Naive thymus-derived CD8-positive, alpha-beta T cell (primary cell): ENCODE data around the gene FAM118A. TPM values are rescaled to one million over a fixed set of nuclear protein-coding genes. Genes with fewer than 3 reads are reported as not detected.

ENCODE experiments used
- ATAC-seq, 2 donors: fragments of 150-1000 bp; cut with Tn5 transposase in 1 of 2; sonication (Bioruptor Pico), chemical (Tn5 transposase) in 1 of 2; 1 replicate in 1 of 2; 2 replicates in 1 of 2; pipeline ENCODE4 v1.10.0; 2021; ENCODE audit warnings: mild to moderate bottlenecking in 2 of 2, moderate library complexity in 2 of 2
- POLR2A ChIA-PET: fragments of 350-600 bp; sonication (Branson Sonifier 250); formaldehyde crosslinking; loops from one replicate; lab custom pipeline; 2021; ENCODE audit warnings: antibody characterized with exemption; lab: Charles Lee
- DNase-seq, 10 donors: peaks; one replicate each; pipeline versions ENCODE4 v3.0.0 to v3.0.0-alpha.2; 2020 to 2022
- H3K27ac Mint-ChIP-seq, 10 donors: one replicate each; pipeline ENCODE4 v1.8.0; 2020 to 2022; ENCODE audit warnings: mild to moderate bottlenecking in 10 of 10, mixed read lengths in 10 of 10, moderate library complexity in 4 of 10, inconsistent platforms in 1 of 10
- H3K27me3 Mint-ChIP-seq, 5 donors: one replicate each; pipeline ENCODE4 v1.8.0; 2021 to 2022; ENCODE audit warnings: mixed read lengths in 5 of 5
- H3K36me3 Mint-ChIP-seq, 3 donors: one replicate each; pipeline ENCODE4 v1.8.0; 2020 to 2022; ENCODE audit warnings: mixed read lengths in 3 of 3, mild to moderate bottlenecking in 2 of 3, inconsistent platforms in 1 of 3
- H3K4me1 Mint-ChIP-seq, 4 donors: one replicate each; pipeline ENCODE4 v1.8.0; 2021 to 2022; ENCODE audit warnings: mixed read lengths in 4 of 4
- H3K4me3 Mint-ChIP-seq, 10 donors: one replicate each; pipeline ENCODE4 v1.8.0; 2020 to 2022; ENCODE audit warnings: mild to moderate bottlenecking in 10 of 10, mixed read lengths in 10 of 10, moderate library complexity in 6 of 10, inconsistent platforms in 1 of 10
- H3K9me3 Mint-ChIP-seq, 9 donors: one replicate each; pipeline ENCODE4 v1.8.0; 2020 to 2022; ENCODE audit warnings: mixed read lengths in 9 of 9, mild to moderate bottlenecking in 3 of 9, inconsistent platforms in 1 of 9, moderate library complexity in 1 of 9
- polyA plus RNA-seq, 3 donors: library from polyadenylated mRNA; unstranded; fragments of 300-500 nt; fragmentation: Illumina TruSeq; gene quantifications; one replicate each; pipeline ENCODE4 v1.2.3, GENCODE V29; 2021
- total RNA-seq, 8 experiments: library from RNA in 2 of 8; stranded (reverse) in 2 of 8; gene quantifications; one replicate each; pipeline ENCODE4 v1.2.3 and lab custom pipeline; 2021 to 2026

The FAM118A gene
- total and polyA plus RNA-seq, 5 experiments from 2014 or later = 33.2 to 88.5 (median 67.8) TPM

DNA sequence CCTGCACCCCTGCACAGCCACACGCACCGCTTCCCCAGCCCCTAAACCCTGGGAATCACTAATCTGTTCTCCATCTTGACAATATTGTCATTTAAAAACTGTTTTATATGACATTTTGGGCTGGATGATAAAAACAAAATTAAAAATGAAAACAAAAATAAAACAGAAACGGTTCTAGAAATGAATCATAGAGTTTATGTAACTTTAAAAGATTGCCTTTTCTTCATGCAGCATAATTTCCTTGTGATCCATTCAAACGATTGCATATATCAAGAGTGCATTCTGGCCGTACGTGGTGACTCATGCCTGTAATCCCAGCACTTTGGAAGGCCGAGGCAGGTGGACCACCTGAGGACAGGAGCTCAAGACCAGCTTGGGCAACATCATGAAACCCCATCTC, 6.6 kb upstream of the FAM118A start:
- Mint-ChIP-seq H3K27ac (peak overlapping the region in 3 of 10 donors; percentile 32 to 73 (median 67)), H3K9me3 (no peaks in the 10 kb centered on the region), H3K36me3 (no peaks in the 10 kb centered on the region), H3K4me3 (no peak overlapping the region), H3K4me1 (peaks cover 8 to 17% (median 12%) of the 10 kb centered on the region in 4 donors), H3K27me3 (no peaks in the 10 kb centered on the region)
- ATAC-seq = no peak
- no peak for DNase-seq
- POLR2A ChIA-PET = interaction anchor here (0.6 kb wide), 1 partner anchor 10 kb away, joined by 6 read pairs; no protein-coding TSS in a partner anchor

DNA sequence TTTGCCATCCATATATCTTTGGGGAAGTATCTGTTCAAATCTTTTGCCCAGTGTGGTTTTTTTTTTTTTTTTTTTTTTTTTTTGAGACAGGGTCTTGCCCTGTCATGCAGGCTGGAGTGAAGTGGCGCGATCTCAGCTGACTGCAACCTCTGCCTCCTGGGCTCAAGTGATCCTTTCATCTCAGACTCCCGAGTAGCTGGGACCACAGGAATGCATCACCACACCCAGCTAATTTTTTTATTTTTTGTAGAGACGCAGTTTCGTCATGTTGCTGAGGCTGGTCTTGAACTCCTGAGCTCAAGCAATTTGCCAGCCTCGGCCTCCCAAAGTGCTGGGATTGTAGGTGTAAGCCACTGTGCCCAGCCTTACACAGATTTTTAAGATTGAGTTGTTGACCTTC, 4.8 kb upstream of the FAM118A start:
- Mint-ChIP-seq H3K9me3 (no peaks in the 10 kb centered on the region), H3K27ac (no peak overlapping the region), H3K27me3 (no peaks in the 10 kb centered on the region), H3K4me3 (no peak overlapping the region), H3K4me1 (peaks cover 7 to 15% (median 11%) of the 10 kb centered on the region in 4 donors), H3K36me3 (no peaks in the 10 kb centered on the region)
- DNase-seq (no peak), ATAC-seq (no peak)
- POLR2A ChIA-PET = interaction anchor here (0.7 to 0.9 kb wide), 2 partner anchors 9 to 81 kb away, joined by 3 to 4 read pairs; no protein-coding TSS in a partner anchor

DNA sequence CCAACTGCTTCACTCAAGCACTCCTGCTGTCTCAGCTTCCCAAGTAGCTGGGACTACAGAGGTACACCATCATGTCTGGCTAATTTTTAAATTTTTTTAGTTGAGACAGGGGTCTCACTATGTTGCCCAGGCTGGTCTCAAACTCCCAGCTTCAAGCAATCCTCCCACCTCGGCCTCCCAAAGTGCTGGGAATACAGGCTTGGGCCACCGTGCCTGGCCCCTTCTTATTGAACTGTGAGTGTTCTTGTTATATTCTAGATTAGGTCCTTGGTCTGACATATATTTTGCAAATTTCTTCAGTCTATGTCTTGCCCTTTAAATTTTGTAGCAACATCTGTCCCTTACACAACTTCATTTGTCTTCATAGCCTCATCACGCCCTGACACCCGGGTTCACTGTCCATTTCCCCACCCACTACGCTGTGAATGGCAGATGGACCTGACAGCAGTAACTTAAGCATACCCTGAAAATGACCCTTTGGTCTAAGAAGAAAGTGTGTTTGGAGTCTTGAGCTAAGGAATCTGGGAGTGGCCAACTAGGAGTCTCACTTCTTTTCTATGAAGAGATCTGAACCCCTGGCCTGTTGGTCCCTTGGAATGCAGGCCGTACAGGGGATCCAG, 4.2 kb upstream of the FAM118A start:
- peak overlapping the region in 2 of 10 donors; percentile 3 to 33 for H3K27ac Mint-ChIP-seq
- H3K36me3 Mint-ChIP-seq = no peaks in the 10 kb centered on the region
- H3K27me3 Mint-ChIP-seq = no peaks in the 10 kb centered on the region
- H3K4me3 Mint-ChIP-seq = no peak overlapping the region
- no peak for ATAC-seq
- POLR2A ChIA-PET = interaction anchor here (0.9 kb wide), 1 partner anchor 9 kb away, joined by 3 read pairs; no protein-coding TSS in a partner anchor
- peaks cover 8 to 16% (median 13%) of the 10 kb centered on the region in 4 donors for H3K4me1 Mint-ChIP-seq
- no peak for DNase-seq
- no peaks in the 10 kb centered on the region for H3K9me3 Mint-ChIP-seq

DNA sequence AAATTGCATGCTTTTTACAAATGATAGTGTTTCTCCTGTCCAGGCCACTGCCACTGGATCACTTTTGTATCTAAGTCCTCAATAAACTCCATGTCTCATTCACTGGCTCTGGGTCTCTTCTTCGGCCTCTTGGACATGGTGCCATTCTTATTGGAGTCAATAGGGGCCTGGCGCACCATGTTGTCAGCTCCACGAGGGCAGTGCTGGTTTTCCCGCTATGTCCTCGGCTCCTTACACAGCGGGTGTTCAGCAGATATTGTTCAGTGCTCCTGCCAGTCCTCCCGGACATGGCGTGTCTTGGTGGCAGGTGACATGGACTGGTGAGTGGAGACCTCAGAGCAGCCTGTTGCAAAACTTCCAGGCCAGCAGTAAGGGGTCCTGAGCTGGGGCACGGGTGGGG, 3.6 kb upstream of the FAM118A start:
- Mint-ChIP-seq H3K4me3 (no peak overlapping the region), H3K4me1 (peaks cover 14 to 22% (median 19%) of the 10 kb centered on the region in 4 donors), H3K9me3 (no peaks in the 10 kb centered on the region), H3K27ac (peak overlapping the region in 1 of 10 donors; percentile 3), H3K27me3 (no peaks in the 10 kb centered on the region), H3K36me3 (peaks cover 0 to 5% (median 0%) of the 10 kb centered on the region in 3 donors)
- POLR2A ChIA-PET = interaction anchor here (6.8 kb wide), 1 partner anchor 10 kb away, joined by 48 read pairs; no protein-coding TSS in a partner anchor
- ATAC-seq (no peak), DNase-seq (no peak)

DNA sequence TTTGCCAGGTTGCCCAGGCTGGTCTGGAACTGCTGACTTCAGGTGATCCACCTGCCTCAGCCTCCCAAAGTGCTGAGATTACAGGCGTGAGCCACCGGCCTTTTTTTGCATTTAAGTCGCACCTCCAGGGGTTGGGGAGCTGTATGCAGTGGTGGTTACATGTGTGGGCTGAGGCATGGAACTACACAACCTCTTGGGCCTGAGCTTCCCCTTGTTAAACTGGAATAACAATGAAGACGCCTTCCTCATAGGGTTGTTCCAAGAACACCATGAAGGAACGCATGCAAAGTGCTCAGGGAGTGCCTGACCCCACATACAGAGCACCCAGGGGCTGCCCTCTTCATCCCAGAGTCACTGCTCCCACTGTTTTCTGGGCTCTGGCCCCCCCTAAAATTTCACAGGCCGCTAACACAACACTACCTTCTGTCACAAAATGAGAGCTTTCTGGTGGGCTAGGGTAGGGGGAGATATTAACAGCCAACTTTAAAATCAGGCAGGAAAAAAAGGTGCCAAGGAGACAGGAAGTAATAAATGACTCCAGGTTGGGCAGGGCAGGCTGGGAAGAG, 1.3 kb upstream of the FAM118A start:
- POLR2A ChIA-PET = interaction anchor here (0.7 to 6.8 kb wide), 5 partner anchors 8 to 37 kb away, joined by 3 to 48 read pairs (median 17); no protein-coding TSS in a partner anchor
- Mint-ChIP-seq H3K9me3 (no peaks in the 10 kb centered on the region), H3K4me1 (peaks cover 25 to 40% (median 39%) of the 10 kb centered on the region in 4 donors), H3K36me3 (peaks cover 0 to 5% (median 0%) of the 10 kb centered on the region in 3 donors), H3K27me3 (no peaks in the 10 kb centered on the region), H3K27ac (peak overlapping the region; percentile 88 to 97 (median 96)), H3K4me3 (peak overlapping the region; percentile 74 to 95 (median 86))
- no peak for DNase-seq
- ATAC-seq = no peak

DNA sequence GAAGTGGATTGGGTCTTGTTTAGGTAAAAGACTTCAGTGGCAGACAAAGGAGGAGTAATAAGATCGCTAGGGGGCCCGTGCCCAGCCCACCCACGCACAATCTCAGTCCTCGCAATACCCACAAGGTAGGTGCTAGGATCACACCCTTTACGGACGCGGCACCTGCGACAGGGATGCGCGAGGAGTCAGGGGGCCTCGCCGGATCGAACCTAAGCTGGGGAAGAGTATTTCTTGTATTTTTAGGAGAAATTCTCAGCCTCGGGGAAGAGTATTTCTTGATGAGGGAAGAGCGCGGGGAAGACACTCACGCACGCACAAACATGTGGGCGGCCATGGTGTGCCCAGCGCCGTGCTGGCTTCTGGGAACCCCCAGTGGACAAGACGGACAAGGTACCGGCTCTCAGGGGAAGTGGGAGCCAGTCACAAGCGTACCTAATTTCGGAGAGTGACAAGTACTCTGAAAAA, 745 bp upstream of the FAM118A start:
- H3K27ac Mint-ChIP-seq = peak overlapping the region; percentile 88 to 97 (median 96)
- H3K4me3 Mint-ChIP-seq = peak overlapping the region; percentile 74 to 95 (median 86)
- ATAC-seq = no peak
- H3K27me3 Mint-ChIP-seq = no peaks in the 10 kb centered on the region
- peak in 5 of 10 donors; percentile 13 to 39 (median 26) for DNase-seq
- no peaks in the 10 kb centered on the region for H3K9me3 Mint-ChIP-seq
- POLR2A ChIA-PET = interaction anchor here (0.6 to 6.8 kb wide), 6 partner anchors 9 to 37 kb away, joined by 3 to 48 read pairs (median 12); no protein-coding TSS in a partner anchor
- H3K4me1 Mint-ChIP-seq = peaks cover 25 to 43% (median 41%) of the 10 kb centered on the region in 4 donors
- H3K36me3 Mint-ChIP-seq = peaks cover 0 to 5% (median 0%) of the 10 kb centered on the region in 3 donors

DNA sequence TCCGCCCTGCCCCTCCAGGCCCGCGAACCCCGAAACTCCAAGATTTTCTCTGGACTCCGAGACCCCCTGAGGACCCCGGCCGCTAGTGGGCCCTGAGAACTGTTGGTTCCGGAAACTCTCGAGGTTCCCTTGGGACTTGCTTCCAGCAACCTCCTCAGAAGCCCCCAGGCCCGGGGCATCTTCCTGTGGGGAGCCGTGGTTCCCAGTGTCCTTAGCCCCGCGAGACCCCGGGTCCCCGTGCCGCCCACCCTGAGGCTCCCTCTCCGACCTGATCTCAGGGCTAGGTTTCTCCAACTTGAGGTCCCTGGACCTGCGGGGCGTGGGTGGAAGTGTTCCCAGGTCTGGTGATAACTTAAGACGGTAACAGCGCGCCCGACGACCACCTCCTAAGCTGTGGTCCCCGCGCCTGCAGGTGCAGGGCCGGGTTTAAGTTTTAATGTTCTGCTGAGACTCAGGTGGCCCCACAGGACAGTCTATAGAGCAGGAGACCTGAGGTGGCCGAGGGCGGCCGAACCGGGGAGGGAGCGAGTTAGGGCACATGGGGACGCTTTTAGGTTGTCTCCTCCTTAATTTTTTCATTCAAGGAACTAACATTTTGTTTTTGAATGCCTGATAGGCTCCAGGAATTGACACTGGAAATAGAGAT, 720 bp downstream of the FAM118A start:
- no peaks in the 10 kb centered on the region for H3K9me3 Mint-ChIP-seq

DNA sequence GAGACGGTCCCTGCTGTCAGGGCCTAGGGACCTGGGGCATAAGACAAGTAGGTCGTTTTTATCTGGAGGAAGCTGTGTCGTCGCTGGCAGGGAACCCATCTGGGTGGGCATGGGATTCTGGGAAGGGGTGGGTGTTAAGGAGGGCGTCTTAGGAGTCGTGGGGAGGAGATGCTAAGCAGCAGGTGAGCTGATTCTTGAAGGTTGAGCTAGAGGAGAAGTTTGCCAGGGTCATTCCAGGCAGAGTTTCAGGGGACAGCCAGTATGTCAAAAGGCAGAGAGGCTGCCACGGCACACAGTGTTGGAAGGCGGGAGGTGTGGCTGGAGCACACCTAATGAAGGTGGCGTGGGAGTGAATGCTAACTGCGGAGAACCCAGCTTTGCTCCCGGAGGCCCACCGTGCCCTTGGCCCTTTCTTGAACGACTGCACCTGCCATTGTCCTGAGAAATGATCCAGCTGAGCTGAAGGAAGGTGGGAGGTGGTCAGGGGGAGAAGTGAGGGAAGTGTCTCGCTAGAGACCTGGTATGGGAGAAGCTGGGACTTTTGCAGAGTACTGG, 1.3 kb downstream of the FAM118A start:
- no peaks in the 10 kb centered on the region for H3K9me3 Mint-ChIP-seq
- DNase-seq (no peak), ATAC-seq (no peak)
- peaks cover 32 to 62% (median 59%) of the 10 kb centered on the region in 4 donors for H3K4me1 Mint-ChIP-seq
- POLR2A ChIA-PET = interaction anchor here (0.7 to 6.8 kb wide), 6 partner anchors 8 to 110 kb away, joined by 3 to 48 read pairs (median 4); no protein-coding TSS in a partner anchor
- no peaks in the 10 kb centered on the region for H3K27me3 Mint-ChIP-seq
- H3K27ac Mint-ChIP-seq = peak overlapping the region; percentile 87 to 98 (median 93)
- peaks cover 0 to 5% (median 0%) of the 10 kb centered on the region in 3 donors for H3K36me3 Mint-ChIP-seq
- H3K4me3 Mint-ChIP-seq = peak overlapping the region; percentile 84 to 95 (median 92)

More for the DNA sequence above, 720 bp downstream of the FAM118A start:
- Mint-ChIP-seq H3K36me3 (peaks cover 0 to 5% (median 0%) of the 10 kb centered on the region in 3 donors), H3K27ac (peak overlapping the region; percentile 87 to 98 (median 93)), H3K4me1 (peaks cover 30 to 58% (median 55%) of the 10 kb centered on the region in 4 donors), H3K27me3 (no peaks in the 10 kb centered on the region), H3K4me3 (peak overlapping the region; percentile 84 to 95 (median 92))
- DNase-seq (peak in 1 of 10 donors; percentile 33), ATAC-seq (no peak)
- POLR2A ChIA-PET = interaction anchor here (0.6 to 6.8 kb wide), 12 partner anchors 8 to 815 kb away, joined by 3 to 48 read pairs (median 4); no protein-coding TSS in a partner anchor

DNA sequence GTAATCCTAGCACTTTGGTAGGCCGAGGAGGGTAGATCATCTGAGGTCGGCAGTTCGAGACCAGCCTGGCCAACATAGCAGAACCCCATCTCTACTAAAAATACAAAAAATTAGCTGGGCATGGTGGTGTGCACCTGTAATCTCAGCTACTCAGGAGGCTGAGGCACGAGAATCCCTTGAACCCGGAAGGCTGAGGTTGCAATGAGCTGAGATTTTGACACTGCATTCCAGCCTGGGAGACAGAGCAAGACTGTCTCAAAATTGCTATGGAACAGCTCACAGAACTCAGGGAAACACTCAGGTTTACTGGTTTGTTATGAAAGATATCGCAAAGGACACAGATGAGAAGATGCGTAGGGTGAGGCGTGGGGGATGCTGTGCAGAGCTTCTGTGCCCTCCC, 2.7 kb downstream of the FAM118A start:
- POLR2A ChIA-PET = interaction anchor here (6.8 kb wide), 1 partner anchor 16 kb away, joined by 48 read pairs; no protein-coding TSS in a partner anchor
- no peaks in the 10 kb centered on the region for H3K9me3 Mint-ChIP-seq
- H3K36me3 Mint-ChIP-seq = peaks cover 0 to 5% (median 0%) of the 10 kb centered on the region in 3 donors
- H3K27ac Mint-ChIP-seq = peak overlapping the region; percentile 48 to 98 (median 92)
- DNase-seq (no peak), ATAC-seq (no peak)
- peaks cover 32 to 75% (median 66%) of the 10 kb centered on the region in 4 donors for H3K4me1 Mint-ChIP-seq
- H3K27me3 Mint-ChIP-seq = no peaks in the 10 kb centered on the region
- peak overlapping the region in 4 of 10 donors; percentile 7 to 94 (median 41) for H3K4me3 Mint-ChIP-seq

DNA sequence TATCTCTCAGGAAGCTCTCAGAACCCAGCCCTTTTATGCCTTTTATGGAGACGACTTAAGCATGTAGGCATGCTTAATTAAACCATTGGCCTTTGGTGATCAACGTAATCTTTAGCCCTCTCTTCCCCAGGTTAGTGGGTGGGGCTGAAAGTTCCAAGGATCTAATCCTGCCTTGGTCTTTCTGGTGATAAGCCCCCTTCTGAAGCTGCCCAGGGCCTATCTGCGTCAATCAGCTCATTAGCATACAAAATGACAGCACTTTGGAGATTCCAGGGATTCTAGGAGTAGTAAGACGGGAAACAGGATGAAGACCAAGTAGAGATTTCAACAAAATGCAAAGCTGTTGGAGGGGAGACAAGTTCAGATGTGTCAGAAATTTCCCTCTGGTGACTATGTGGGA, 3.1 kb downstream of the FAM118A start:
- DNase-seq = no peak
- Mint-ChIP-seq H3K9me3 (no peaks in the 10 kb centered on the region), H3K27me3 (no peaks in the 10 kb centered on the region), H3K4me1 (peaks cover 34 to 80% (median 71%) of the 10 kb centered on the region in 4 donors), H3K4me3 (peak overlapping the region in 3 of 10 donors; percentile 7 to 52 (median 30)), H3K36me3 (peaks cover 0 to 5% (median 0%) of the 10 kb centered on the region in 3 donors), H3K27ac (peak overlapping the region; percentile 21 to 97 (median 73))
- no peak for ATAC-seq
- POLR2A ChIA-PET = interaction anchor here (0.9 to 6.8 kb wide), 3 partner anchors 11 to 35 kb away, joined by 3 to 48 read pairs (median 5); no protein-coding TSS in a partner anchor

DNA sequence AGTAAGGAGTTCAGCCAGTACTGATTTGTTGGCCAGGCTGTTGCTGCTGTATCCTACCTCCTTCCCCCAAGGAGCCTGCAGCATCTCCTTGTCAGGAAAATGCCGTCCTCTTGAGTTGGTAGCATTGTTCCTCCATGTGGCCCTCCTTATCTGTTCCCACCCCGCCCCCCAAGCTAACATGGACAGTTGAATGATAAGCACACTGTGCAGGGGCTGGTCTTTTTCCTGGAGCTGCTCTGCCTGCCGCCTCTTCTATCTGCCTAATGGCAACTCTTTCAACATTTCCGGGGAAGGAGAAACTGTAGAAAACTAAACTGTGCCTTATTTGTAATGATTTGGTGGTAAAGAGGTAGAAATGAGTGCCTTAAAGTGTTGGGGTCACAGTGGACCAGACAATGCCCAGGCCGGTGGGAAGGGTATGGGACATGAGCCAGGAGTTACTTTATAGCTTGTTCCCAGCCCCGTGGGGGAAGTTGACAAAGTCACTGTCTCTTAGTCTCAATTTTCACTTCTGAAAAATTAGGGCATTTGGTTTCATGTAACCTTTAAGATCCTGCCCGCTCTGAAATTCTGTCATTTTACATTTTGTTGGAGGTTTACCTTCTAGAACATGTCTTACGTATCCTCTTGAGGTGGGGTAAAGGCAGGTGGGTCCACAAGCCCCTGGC, 4.5 kb downstream of the FAM118A start:
- H3K27ac Mint-ChIP-seq = peak overlapping the region in 9 of 10 donors; percentile 71 to 100 (median 91)
- POLR2A ChIA-PET = interaction anchor here (0.6 to 1.1 kb wide), 2 partner anchors 9 to 20 kb away, joined by 4 to 5 read pairs; no protein-coding TSS in a partner anchor
- ATAC-seq (no peak), DNase-seq (no peak)
- no peaks in the 10 kb centered on the region for H3K27me3 Mint-ChIP-seq
- no peaks in the 10 kb centered on the region for H3K9me3 Mint-ChIP-seq
- H3K36me3 Mint-ChIP-seq = peaks cover 0 to 5% (median 0%) of the 10 kb centered on the region in 3 donors
- peak overlapping the region in 2 of 10 donors; percentile 20 to 42 for H3K4me3 Mint-ChIP-seq
- H3K4me1 Mint-ChIP-seq = peaks cover 35 to 85% (median 73%) of the 10 kb centered on the region in 4 donors
